Common myeloid progenitor, CD34-positive (primary cell): ENCODE results near the gene ABHD18.
"Not testable (repeated sequence)": the region's sequence is repeated elsewhere in the genome, so short reads cannot be mapped to it uniquely, and the experiment has no call there.

ENCODE experiments used
- CTCF ChIA-PET: fragments of 350-600 bp; sonication (Branson Sonifier 250); formaldehyde crosslinking; loops from one replicate; lab custom pipeline; 2021; ENCODE audit warnings: antibody characterized with exemption; lab: Charles Lee
- POLR2A ChIA-PET: fragments of 350-600 bp; sonication (Branson Sonifier 250); formaldehyde crosslinking; loops from one replicate; lab custom pipeline; 2021; ENCODE audit warnings: antibody characterized with exemption; lab: Charles Lee
- DNase-seq, 3 donors: peaks; one replicate each; pipeline versions ENCODE4 v3.0.0 to v3.0.0-alpha.2; 2013
- H3K27ac ChIP-seq, 2 experiments: 1 replicate in 1 of 2; 2 replicates in 1 of 2; pipeline ENCODE4 v1.7.0; 2013; ENCODE audit warnings: inconsistent platforms in 2 of 2, low read length in 2 of 2, mild to moderate bottlenecking in 2 of 2, low read depth in 1 of 2, moderate library complexity in 1 of 2; ENCODE audit not compliant: severe bottlenecking in 2 of 2, insufficient read depth in 1 of 2, poor library complexity in 1 of 2
- H3K27me3 ChIP-seq, 5 experiments: replicated peaks in 2 of 5; 1 replicate in 3 of 5; 2 replicates in 2 of 5; pipeline versions ENCODE4 v1.6.1 to v1.7.0; 2013; ENCODE audit warnings: low read length in 4 of 5, mild to moderate bottlenecking in 2 of 5, moderate library complexity in 2 of 5, inconsistent platforms in 1 of 5; ENCODE audit not compliant: insufficient read depth in 5 of 5, control insufficient read depth in 4 of 5
- H3K36me3 ChIP-seq, 4 experiments: 1 replicate in 2 of 4; 2 replicates in 2 of 4; pipeline versions ENCODE4 v1.6.1 to v1.7.0; 2013; ENCODE audit warnings: low read length in 3 of 4, control low read depth in 1 of 4, mild to moderate bottlenecking in 1 of 4; ENCODE audit not compliant: control insufficient read depth in 4 of 4, insufficient read depth in 4 of 4
- H3K4me1 ChIP-seq, 4 experiments: 1 replicate in 3 of 4; 2 replicates in 1 of 4; pipeline versions ENCODE4 v1.6.1 to v1.7.1; 2013; ENCODE audit warnings: low read length in 3 of 4, mild to moderate bottlenecking in 3 of 4, control low read depth in 1 of 4, inconsistent platforms in 1 of 4, moderate library complexity in 1 of 4; ENCODE audit not compliant: control insufficient read depth in 4 of 4, insufficient read depth in 4 of 4; ENCODE audit errors: control extremely low read depth in 1 of 4
- H3K4me3 ChIP-seq, 7 experiments: 1 replicate in 4 of 7; 2 replicates in 3 of 7; pipeline versions ENCODE4 v1.5.1 to v1.7.0; 2013; ENCODE audit warnings: mild to moderate bottlenecking in 7 of 7, low read length in 6 of 7, moderate library complexity in 6 of 7, inconsistent platforms in 2 of 7, low read depth in 2 of 7, control low read depth in 1 of 7; ENCODE audit not compliant: insufficient read depth in 4 of 7, control insufficient read depth in 1 of 7; ENCODE audit errors: extremely low read depth in 1 of 7
- H3K9me3 ChIP-seq, 5 experiments: 1 replicate in 4 of 5; 2 replicates in 1 of 5; pipeline versions ENCODE4 v1.6.1 to v1.7.1; 2013; ENCODE audit warnings: low read length in 4 of 5, mild to moderate bottlenecking in 2 of 5, inconsistent platforms in 1 of 5, low read depth in 1 of 5, moderate library complexity in 1 of 5; ENCODE audit not compliant: control insufficient read depth in 4 of 5, insufficient read depth in 2 of 5; ENCODE audit errors: control extremely low read depth in 1 of 5
- WGBS: methylation state at CpG from one replicate; pipeline ENCODE4 v1.1.5; 2013; ENCODE audit not compliant: insufficient coverage; 5-methylcytosine and 5-hydroxymethylcytosine counted together

The ABHD18 gene

GRCh38 chr4:128047514-128047913 lies 82.3 kb downstream of the ABHD18 start:
- H3K9me3 ChIP-seq, H3K27ac ChIP-seq, H3K36me3 ChIP-seq, CTCF ChIA-PET, H3K27me3 ChIP-seq, DNase-seq, POLR2A ChIA-PET, H3K4me1 ChIP-seq, H3K4me3 ChIP-seq: not testable (repeated sequence)
- 98% methylated on average over 9 of the region's 34 CpGs for WGBS

- peak; percentile 5 to 31 (median 25) for DNase-seq
- H3K4me3 ChIP-seq, H3K27me3 ChIP-seq, H3K36me3 ChIP-seq, POLR2A ChIA-PET, H3K27ac ChIP-seq, H3K4me1 ChIP-seq, H3K9me3 ChIP-seq: not testable (repeated sequence)
- WGBS = 84% methylated on average over 5 of the region's 10 CpGs
- CTCF ChIA-PET = interaction anchor here (0.6 to 1.7 kb wide), 5 partner anchors 14 to 805 kb away, joined by 3 read pairs; no protein-coding TSS in a partner anchor
Observed at GRCh38 chr4:128051229-128051628, 86.0 kb downstream of the ABHD18 start.

GRCh38 chr4:128054907-128055306 lies 89.7 kb downstream of the ABHD18 start:
- H3K9me3 ChIP-seq, CTCF ChIA-PET, H3K36me3 ChIP-seq, H3K4me1 ChIP-seq, H3K27me3 ChIP-seq, H3K4me3 ChIP-seq, H3K27ac ChIP-seq, DNase-seq, POLR2A ChIA-PET: not testable (repeated sequence)
- 100% methylated on average over 6 of the region's 9 CpGs for WGBS

GRCh38 chr4:128055441-128056206 lies 90.4 kb downstream of the ABHD18 start:
- WGBS = 100% methylated on average over 6 of the region's 10 CpGs

GRCh38 chr4:128056396-128056795 lies 91.2 kb downstream of the ABHD18 start:
- no peaks in the 10 kb centered on the region for H3K27me3 ChIP-seq
- DNase-seq = no peak
- H3K4me3 ChIP-seq = no peak overlapping the region
- CTCF ChIA-PET = interaction anchor here (1.0 kb wide), 1 partner anchor 12 kb away, joined by 3 read pairs; no protein-coding TSS in a partner anchor
- H3K27ac ChIP-seq = no peak overlapping the region
- peaks cover 0 to 9% (median 4%) of the 10 kb centered on the region in 4 experiments for H3K4me1 ChIP-seq
- no peaks in the 10 kb centered on the region for H3K36me3 ChIP-seq
- POLR2A ChIA-PET = interaction anchor here (0.6 kb wide), 1 partner anchor 35 kb away, joined by 9 read pairs; no protein-coding TSS in a partner anchor
- no peaks in the 10 kb centered on the region for H3K9me3 ChIP-seq

More at GRCh38 chr4:128055441-128056206, 90.4 kb downstream of the ABHD18 start:
- DNase-seq, H3K27me3 ChIP-seq, H3K36me3 ChIP-seq, H3K4me1 ChIP-seq, H3K27ac ChIP-seq, H3K4me3 ChIP-seq, H3K9me3 ChIP-seq: not testable (repeated sequence)
- ChIA-PET CTCF (interaction anchor here (0.6 to 1.0 kb wide), 2 partner anchors 12 to 164 kb away, joined by 3 read pairs; no protein-coding TSS in a partner anchor), POLR2A (interaction anchor here (0.6 kb wide), 1 partner anchor 35 kb away, joined by 9 read pairs; no protein-coding TSS in a partner anchor)

- no peaks in the 10 kb centered on the region for H3K36me3 ChIP-seq
- peak overlapping the region; percentile 89 to 97 for H3K27ac ChIP-seq
- 43% methylated on average over 14 of the region's 21 CpGs for WGBS
- H3K4me1 ChIP-seq = peaks cover 0 to 18% (median 8%) of the 10 kb centered on the region in 4 experiments
- ChIA-PET CTCF (interaction anchor here (0.7 to 1.2 kb wide), 4 partner anchors 8 to 95 kb away, joined by 3 to 4 read pairs (median 3); partner anchors contain the start of genes ABHD18 and MFSD8), POLR2A (interaction anchor here (0.6 to 2.1 kb wide), 4 partner anchors 67 to 752 kb away, joined by 3 to 22 read pairs (median 4); partner anchors contain the start of genes ABHD18 and MFSD8)
- H3K9me3 ChIP-seq = no peaks in the 10 kb centered on the region
- DNase-seq = peak in 2 of 3 donors; percentile 39 to 50
- peak overlapping the region; percentile 58 to 94 (median 78) for H3K4me3 ChIP-seq
- no peaks in the 10 kb centered on the region for H3K27me3 ChIP-seq
Observed at GRCh38 chr4:128060121-128060698, 95.0 kb downstream of the ABHD18 start.
